ENCODE data around the gene EPHA8.
A peak's percentile ranks its signal among the peaks of the same experiment; 100 is the strongest.

The EPHA8 gene

DNA sequence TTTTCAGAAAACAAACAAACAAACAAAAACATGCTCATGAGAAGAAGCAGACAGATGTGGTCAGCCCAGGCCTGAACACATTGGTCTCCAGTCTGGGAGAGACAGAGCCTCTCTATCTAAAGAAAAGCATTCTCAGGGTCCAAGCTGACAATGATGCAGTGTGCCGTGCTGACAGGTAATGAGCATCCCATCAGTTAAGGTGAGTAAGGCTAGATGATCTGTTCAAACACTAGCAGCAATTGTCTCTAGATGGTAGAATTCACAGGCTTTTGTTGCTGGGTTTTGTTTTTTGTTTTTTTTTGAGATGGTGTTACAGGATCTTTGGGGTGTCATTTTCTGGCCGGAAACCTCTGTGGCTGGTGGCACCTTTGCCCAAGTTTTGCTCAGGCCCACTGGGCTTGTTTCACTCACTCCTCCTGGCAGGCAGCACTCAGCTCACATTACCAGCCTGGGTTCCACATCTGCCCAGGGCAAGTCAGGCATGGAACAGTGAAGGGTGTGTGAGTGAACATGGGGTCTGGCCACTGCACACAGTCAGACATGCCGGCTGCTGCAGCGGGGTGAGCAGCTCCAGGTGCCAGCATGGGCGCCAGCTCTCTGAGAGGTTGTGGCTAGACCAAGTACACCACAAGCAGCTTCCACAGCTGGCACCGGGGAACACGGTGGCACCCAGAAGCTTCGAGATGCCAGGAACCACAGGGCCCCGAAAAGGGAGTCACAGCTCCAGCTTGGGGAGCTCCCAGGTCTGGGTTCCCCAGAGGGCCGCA lies 70.6 kb downstream of the EPHA8 start:
- TF ChIP-seq POLR2A (IDR thresholded peaks at IDR 0.05; ENCODE audit: extremely low read depth, insufficient read length) (no peak), MYC (IDR thresholded peaks at IDR 0.05; ENCODE audit: low read depth, low read length) (no peak), CTCF (IDR thresholded peaks at IDR 0.05; ENCODE audit: low read depth, low read length) (no peak), MAX (IDR thresholded peaks at IDR 0.05; ENCODE audit: low read depth, low read length) (no peak)
- no peak overlapping the region for H3K4me3 ChIP-seq (ENCODE audit: low read depth, low read length)
- DNase-seq (ENCODE audit: low read depth): no peak

GRCh38 chr1:22635436-22635835 lies 72.1 kb downstream of the EPHA8 start:
- DNase-seq (ENCODE audit: low read depth): no peak
- TF ChIP-seq MAX (IDR thresholded peaks at IDR 0.05; ENCODE audit: low read depth, low read length) (no peak), MYC (IDR thresholded peaks at IDR 0.05; ENCODE audit: low read depth, low read length) (no peak), CTCF (IDR thresholded peaks at IDR 0.05; ENCODE audit: low read depth, low read length) (no peak), POLR2A (IDR thresholded peaks at IDR 0.05; ENCODE audit: extremely low read depth, insufficient read length) (no peak)
- H3K4me3 ChIP-seq (ENCODE audit: low read depth, low read length): no peak overlapping the region

GRCh38 chr1:22636353-22636752 lies 73.1 kb downstream of the EPHA8 start, which contains the start of gene C1QA:
Gene C1QA (plus strand): TSS chr1:22636628. CDS start chr1:22637617, 989 bp downstream.
- TF ChIP-seq POLR2A (IDR thresholded peaks at IDR 0.05; ENCODE audit: extremely low read depth, insufficient read length) (no peak), MYC (IDR thresholded peaks at IDR 0.05; ENCODE audit: low read depth, low read length) (no peak), MAX (IDR thresholded peaks at IDR 0.05; ENCODE audit: low read depth, low read length) (no peak)
- DNase-seq (ENCODE audit: low read depth): peak; percentile 54
- no peak within 1 kb of the TSS for H3K4me3 ChIP-seq (ENCODE audit: low read depth, low read length)

DNA sequence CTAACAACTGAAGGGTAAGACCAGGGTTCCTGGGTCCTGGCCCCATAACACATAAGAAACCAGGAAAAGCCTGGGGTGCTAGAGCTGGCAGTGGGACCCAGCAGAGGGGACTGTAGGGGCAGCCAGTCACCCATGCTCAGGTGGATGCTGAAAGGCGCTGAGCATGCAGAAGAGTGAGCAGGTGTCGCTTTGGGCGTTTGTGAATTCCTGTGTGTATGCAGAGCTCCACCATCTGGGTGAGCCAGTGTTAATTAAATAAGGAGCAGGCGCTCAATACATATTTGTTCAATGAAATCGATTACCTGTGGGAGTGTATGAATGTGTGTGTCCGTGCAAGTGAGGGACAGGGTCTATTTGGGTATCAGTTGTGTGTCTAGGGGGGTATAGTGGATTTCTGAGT lies 73.6 kb downstream of the EPHA8 start:
- H3K4me3 ChIP-seq (ENCODE audit: low read depth, low read length): no peak overlapping the region
- no peak for DNase-seq (ENCODE audit: low read depth)
- TF ChIP-seq MYC (IDR thresholded peaks at IDR 0.05; ENCODE audit: low read depth, low read length): no peak
- TF ChIP-seq MAX (IDR thresholded peaks at IDR 0.05; ENCODE audit: low read depth, low read length): no peak
- TF ChIP-seq CTCF (IDR thresholded peaks at IDR 0.05; ENCODE audit: low read depth, low read length): no peak
- TF ChIP-seq POLR2A (IDR thresholded peaks at IDR 0.05; ENCODE audit: extremely low read depth, insufficient read length): no peak

DNA sequence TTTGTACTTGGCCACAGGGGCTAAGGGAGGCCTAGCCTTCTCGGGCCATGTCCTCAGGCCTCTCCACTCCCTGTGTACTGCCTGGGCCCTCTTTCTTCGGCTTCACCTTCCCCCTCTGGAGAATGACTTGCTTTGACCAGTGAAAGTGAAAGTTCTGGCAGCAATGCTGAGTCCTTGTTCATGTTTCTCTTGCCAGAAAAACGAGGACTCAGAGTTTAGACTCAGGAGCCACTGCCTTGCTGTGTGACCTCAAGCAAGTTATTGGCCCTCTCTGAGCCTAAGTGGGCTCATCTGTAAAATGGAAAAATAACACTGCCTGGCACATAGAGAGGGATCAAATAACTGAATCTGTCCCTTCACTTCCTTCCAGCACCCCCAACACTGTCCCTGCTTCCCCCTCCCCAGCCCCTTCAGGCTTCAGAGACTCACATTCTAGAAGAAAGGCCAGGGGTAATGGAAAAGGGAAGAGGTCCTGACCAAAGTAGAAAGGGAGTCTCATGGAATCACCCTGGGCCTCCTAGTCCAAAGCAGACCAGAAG lies 74.7 kb downstream of the EPHA8 start:
- DNase-seq (ENCODE audit: low read depth): no peak
- no peak overlapping the region for H3K4me3 ChIP-seq (ENCODE audit: low read depth, low read length)
- TF ChIP-seq MAX (IDR thresholded peaks at IDR 0.05; ENCODE audit: low read depth, low read length): no peak
- TF ChIP-seq POLR2A (IDR thresholded peaks at IDR 0.05; ENCODE audit: extremely low read depth, insufficient read length): no peak
- TF ChIP-seq CTCF (IDR thresholded peaks at IDR 0.05; ENCODE audit: low read depth, low read length): no peak
- TF ChIP-seq MYC (IDR thresholded peaks at IDR 0.05; ENCODE audit: low read depth, low read length): no peak

Data from NB4 (cell line).